Omental fat pad (tissue), 4 donors: ENCODE data around the gene LRCH4. TPM values are rescaled to one million over a fixed set of nuclear protein-coding genes. Genes with fewer than 3 reads are reported as not detected.

Source experiments
- ATAC-seq: fragments of 150-250 bp; one replicate; pipeline ENCODE4 v1.9.1; 2016; ENCODE audit warnings: mild to moderate bottlenecking, moderate library complexity; ENCODE audit not compliant: low FRiP score
- DNase-seq: peaks from one replicate; pipeline ENCODE4 v3.0.0-alpha.2; 2019; ENCODE audit warnings: low spot score
- CTCF ChIP-seq, 3 donors: fragments of 450-650 bp; IDR thresholded peaks; one replicate each; pipeline ENCODE4 v1.5.1; 2016 to 2017; ENCODE audit warnings: antibody characterized with exemption in 3 of 3, mild to moderate bottlenecking in 3 of 3, moderate library complexity in 2 of 3
- total RNA-seq, 4 donors: library from RNA; depleted of rRNA; stranded (reverse); fragments of >200 nt; gene quantifications; one replicate each; pipeline ENCODE4 v1.1.0, GENCODE V29; 2016

The LRCH4 gene
- total RNA-seq, 4 donors from 2014 or later = 51.8 to 108 (median 55.7) TPM

- DNase-seq = no peak
- ATAC-seq = no peak
- no peak for TF ChIP-seq CTCF (IDR thresholded peaks at IDR 0.05)
Measured at GRCh38 chr7:100606313-100606712, 20.4 kb upstream of the LRCH4 start.

- peak; percentile 18 for ATAC-seq
- DNase-seq = no peak
Measured at GRCh38 chr7:100604976-100605911, 19.3 kb upstream of the LRCH4 start.

GRCh38 chr7:100604028-100604975 lies 18.4 kb upstream of the LRCH4 start:
- ATAC-seq (peak; percentile 71), DNase-seq (no peak)
- peak in 1 of 3 donors; percentile 49 for TF ChIP-seq CTCF (IDR thresholded peaks at IDR 0.05)

More at GRCh38 chr7:100604976-100605911, 19.3 kb upstream of the LRCH4 start:
- no peak for TF ChIP-seq CTCF (IDR thresholded peaks at IDR 0.05)

GRCh38 chr7:100603726-100604027 lies 17.7 kb upstream of the LRCH4 start:
- no peak for DNase-seq
- TF ChIP-seq CTCF (IDR thresholded peaks at IDR 0.05) = no peak

GRCh38 chr7:100602889-100603725 lies 17.2 kb upstream of the LRCH4 start:
- no peak for DNase-seq
- no peak for TF ChIP-seq CTCF (IDR thresholded peaks at IDR 0.05)
- ATAC-seq = no peak

More at GRCh38 chr7:100603726-100604027, 17.7 kb upstream of the LRCH4 start:
- peak; percentile 6 for ATAC-seq

- DNase-seq (no peak), ATAC-seq (no peak)
- no peak for TF ChIP-seq CTCF (IDR thresholded peaks at IDR 0.05)
Measured at GRCh38 chr7:100600730-100601038, 14.8 kb upstream of the LRCH4 start.
